ENCODE measurements around the gene LHX3. TPM values are rescaled to one million over a fixed set of nuclear protein-coding genes. Genes with fewer than 3 reads are reported as not detected.
"Not testable (repeated sequence)": the region's sequence is repeated elsewhere in the genome, so short reads cannot be mapped to it uniquely, and the experiment has no call there.

LHX3 gene
- total RNA-seq, 1 experiment from 2014 or later: not detected

DNA sequence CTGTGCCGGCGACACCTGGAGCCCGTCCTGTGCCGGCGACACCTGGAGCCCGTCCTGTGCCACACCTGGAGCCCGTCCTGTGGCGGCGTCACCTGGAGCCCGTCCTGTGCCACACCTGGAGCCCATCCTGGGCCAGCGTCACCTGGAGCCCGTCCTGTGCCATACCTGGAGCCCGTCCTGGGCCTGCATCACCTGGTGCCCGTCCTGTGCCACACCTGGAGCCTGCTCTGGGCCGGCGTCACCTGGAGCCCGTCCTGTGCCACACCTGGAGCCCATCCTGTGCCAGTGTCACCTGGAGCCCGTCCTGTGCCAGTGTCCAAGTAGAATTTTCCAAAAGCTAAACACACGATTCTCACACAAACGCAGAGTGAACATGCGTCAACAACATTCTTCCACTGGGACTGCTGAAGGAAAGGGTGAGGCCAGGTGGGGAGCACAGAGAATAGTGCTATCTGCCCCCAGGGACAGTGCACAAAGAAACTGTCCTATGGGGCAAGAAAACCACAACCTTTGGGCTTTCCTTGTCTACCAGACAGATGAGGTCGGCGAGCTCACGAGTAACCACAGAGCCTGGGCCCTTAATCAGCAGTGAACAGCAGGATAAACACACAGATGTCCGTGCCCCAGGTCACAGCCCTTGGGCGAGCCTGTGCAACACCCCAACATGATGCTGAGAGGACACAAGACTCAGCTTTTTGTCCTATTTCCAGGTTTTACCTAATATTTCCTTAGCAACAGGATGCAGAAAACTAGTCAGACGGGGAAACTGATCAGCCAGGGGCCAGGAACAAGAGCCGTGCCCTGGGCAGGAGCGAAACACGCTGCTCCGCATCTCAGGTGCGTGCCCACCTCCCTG is 32.8 kb upstream of the LHX3 start:
- H3K27me3 ChIP-seq (ENCODE audit: low read length): no peaks in the 10 kb centered on the region
- peaks cover 57% of the 10 kb centered on the region for H3K4me1 ChIP-seq (ENCODE audit: low read length)
- peaks cover 14% of the 10 kb centered on the region; the same call in 1 of the 2 replicates for H3K79me2 ChIP-seq (ENCODE audit: low read length)
- H2AFZ ChIP-seq (ENCODE audit: low read length): no peak overlapping the region
- peak overlapping the region; percentile 71 for H3K9ac ChIP-seq (ENCODE audit: low read length)
- H3K4me3 ChIP-seq (ENCODE audit: low read length): peak overlapping the region; percentile 63
- H3K9me2 ChIP-seq (replicated peaks; ENCODE audit: insufficient read depth, low read length): no peaks in the 10 kb centered on the region
- H3K9me3 ChIP-seq (ENCODE audit: low read length): no peaks in the 10 kb centered on the region
- peak overlapping the region; percentile 81 for H3K4me2 ChIP-seq (ENCODE audit: low read depth, low read length, poor library complexity, severe bottlenecking)
- peaks cover 19% of the 10 kb centered on the region for H3K36me3 ChIP-seq (ENCODE audit: insufficient read depth, low read length)
- DNase-seq: peak; percentile 80
- peak overlapping the region; percentile 93 for H3K27ac ChIP-seq (ENCODE audit: low read length)
- peaks cover 82% of the 10 kb centered on the region for H4K20me1 ChIP-seq (ENCODE audit: insufficient read depth, low read depth, low read length)

- H2AFZ ChIP-seq (ENCODE audit: low read length); H3K27ac ChIP-seq (ENCODE audit: low read length); H3K27me3 ChIP-seq (ENCODE audit: low read length); H3K9ac ChIP-seq (ENCODE audit: low read length); DNase-seq; H3K9me2 ChIP-seq (replicated peaks; ENCODE audit: insufficient read depth, low read length); H3K9me3 ChIP-seq (ENCODE audit: low read length); H3K79me2 ChIP-seq (ENCODE audit: low read length): not testable (repeated sequence)
- Histone ChIP-seq H3K4me3 (ENCODE audit: low read length) (0 out of 2 replicates have a peak overlapping the region, but pooled peaks have one; percentile 63), H3K36me3 (ENCODE audit: insufficient read depth, low read length) (peaks cover 18% of the 10 kb centered on the region), H3K4me1 (ENCODE audit: low read length) (peaks cover 47% of the 10 kb centered on the region), H3K4me2 (ENCODE audit: low read depth, low read length, poor library complexity, severe bottlenecking) (peak overlapping the region; percentile 81), H4K20me1 (ENCODE audit: insufficient read depth, low read depth, low read length) (peaks cover 82% of the 10 kb centered on the region)
Measured at GRCh38 chr9:136236471-136237410, 31.8 kb upstream of the LHX3 start.

GRCh38 chr9:136235709-136236455 is 31.0 kb upstream of the LHX3 start:
- H3K9ac ChIP-seq (ENCODE audit: low read length): no peak overlapping the region
- no peak overlapping the region for H3K4me2 ChIP-seq (ENCODE audit: low read depth, low read length, poor library complexity, severe bottlenecking)
- H3K27me3 ChIP-seq (ENCODE audit: low read length): no peaks in the 10 kb centered on the region
- H3K4me1 ChIP-seq (ENCODE audit: low read length): peaks cover 38% of the 10 kb centered on the region
- H4K20me1 ChIP-seq (ENCODE audit: insufficient read depth, low read depth, low read length): peaks cover 81% of the 10 kb centered on the region
- H3K79me2 ChIP-seq (ENCODE audit: low read length): 0 out of 2 replicates have a peak, but pooled peaks cover 4% of the 10 kb centered on the region
- H3K27ac ChIP-seq (ENCODE audit: low read length): no peak overlapping the region
- no peak overlapping the region for H3K4me3 ChIP-seq (ENCODE audit: low read length)
- DNase-seq: no peak
- peaks cover 12% of the 10 kb centered on the region for H3K36me3 ChIP-seq (ENCODE audit: insufficient read depth, low read length)
- H3K9me2 ChIP-seq (replicated peaks; ENCODE audit: insufficient read depth, low read length): no peaks in the 10 kb centered on the region
- H3K9me3 ChIP-seq (ENCODE audit: low read length): no peaks in the 10 kb centered on the region
- H2AFZ ChIP-seq (ENCODE audit: low read length): no peak overlapping the region

GRCh38 chr9:136235171-136235570 is 30.2 kb upstream of the LHX3 start:
- Histone ChIP-seq H4K20me1 (ENCODE audit: insufficient read depth, low read depth, low read length) (peaks cover 77% of the 10 kb centered on the region), H3K79me2 (ENCODE audit: low read length) (0 out of 2 replicates have a peak, but pooled peaks cover 4% of the 10 kb centered on the region), H3K27ac (ENCODE audit: low read length) (no peak overlapping the region), H3K9me3 (ENCODE audit: low read length) (no peaks in the 10 kb centered on the region), H3K4me1 (ENCODE audit: low read length) (peaks cover 31% of the 10 kb centered on the region), H2AFZ (ENCODE audit: low read length) (no peak overlapping the region), H3K27me3 (ENCODE audit: low read length) (no peaks in the 10 kb centered on the region), H3K9me2 (replicated peaks; ENCODE audit: insufficient read depth, low read length) (no peaks in the 10 kb centered on the region), H3K9ac (ENCODE audit: low read length) (no peak overlapping the region), H3K36me3 (ENCODE audit: insufficient read depth, low read length) (peaks cover 12% of the 10 kb centered on the region), H3K4me3 (ENCODE audit: low read length) (no peak overlapping the region), H3K4me2 (ENCODE audit: low read depth, low read length, poor library complexity, severe bottlenecking) (no peak overlapping the region)
- no peak for DNase-seq

DNA sequence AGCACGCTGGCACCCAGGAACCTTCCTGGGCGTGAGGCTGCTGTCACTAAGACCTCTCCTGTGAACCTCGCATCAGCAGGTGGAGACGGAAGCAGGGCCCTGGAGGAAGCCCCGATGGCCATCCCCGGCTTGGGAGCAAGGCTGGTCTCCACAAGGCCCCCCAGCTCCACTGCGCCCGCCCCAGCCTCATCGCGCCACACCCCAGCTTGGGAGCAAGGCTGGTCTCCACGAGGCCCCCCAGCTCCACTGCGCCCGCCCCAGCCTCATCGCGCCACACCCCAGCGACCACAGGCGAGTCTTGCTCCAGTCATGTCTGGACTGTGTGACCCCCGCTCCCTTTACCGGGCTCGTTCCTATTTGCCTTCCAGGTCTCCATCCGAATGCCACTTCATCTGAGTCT is 29.7 kb upstream of the LHX3 start:
- H3K9ac ChIP-seq (ENCODE audit: low read length): no peak overlapping the region
- H3K36me3 ChIP-seq (ENCODE audit: insufficient read depth, low read length): peaks cover 12% of the 10 kb centered on the region
- DNase-seq: no peak
- H2AFZ ChIP-seq (ENCODE audit: low read length): no peak overlapping the region
- no peak overlapping the region for H3K4me3 ChIP-seq (ENCODE audit: low read length)
- no peak overlapping the region for H3K4me2 ChIP-seq (ENCODE audit: low read depth, low read length, poor library complexity, severe bottlenecking)
- H4K20me1 ChIP-seq (ENCODE audit: insufficient read depth, low read depth, low read length): peaks cover 78% of the 10 kb centered on the region
- H3K79me2 ChIP-seq (ENCODE audit: low read length): 0 out of 2 replicates have a peak, but pooled peaks cover 4% of the 10 kb centered on the region
- H3K27me3 ChIP-seq (ENCODE audit: low read length): no peaks in the 10 kb centered on the region
- H3K9me2 ChIP-seq (replicated peaks; ENCODE audit: insufficient read depth, low read length): no peaks in the 10 kb centered on the region
- H3K4me1 ChIP-seq (ENCODE audit: low read length): peaks cover 25% of the 10 kb centered on the region
- no peak overlapping the region for H3K27ac ChIP-seq (ENCODE audit: low read length)
- no peaks in the 10 kb centered on the region for H3K9me3 ChIP-seq (ENCODE audit: low read length)

DNA sequence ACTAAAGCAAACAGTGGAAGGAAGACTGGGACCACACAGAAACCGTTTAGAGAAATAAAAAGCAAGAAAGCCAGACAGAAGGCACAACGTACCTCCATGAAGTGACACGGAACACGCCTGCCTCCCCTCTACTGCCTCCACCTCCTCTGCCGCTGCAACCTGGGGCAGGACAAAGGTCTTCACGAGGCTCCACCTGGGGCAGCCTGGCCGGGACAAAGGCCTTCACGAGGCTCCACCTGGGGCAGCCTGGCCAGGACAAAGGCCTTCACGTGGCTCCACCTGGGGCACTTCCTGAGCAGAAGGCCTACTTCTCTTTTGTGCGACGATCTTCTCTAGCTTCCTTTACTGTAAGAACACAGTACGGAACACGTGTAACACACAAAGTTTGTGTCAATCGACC is 28.9 kb upstream of the LHX3 start:
- Histone ChIP-seq H3K9ac (ENCODE audit: low read length) (no peak overlapping the region), H3K4me3 (ENCODE audit: low read length) (no peak overlapping the region), H3K4me2 (ENCODE audit: low read depth, low read length, poor library complexity, severe bottlenecking) (no peak overlapping the region), H3K27me3 (ENCODE audit: low read length) (no peaks in the 10 kb centered on the region), H3K9me3 (ENCODE audit: low read length) (no peaks in the 10 kb centered on the region), H3K36me3 (ENCODE audit: insufficient read depth, low read length) (peaks cover 12% of the 10 kb centered on the region), H4K20me1 (ENCODE audit: insufficient read depth, low read depth, low read length) (peaks cover 74% of the 10 kb centered on the region), H3K27ac (ENCODE audit: low read length) (no peak overlapping the region), H3K9me2 (replicated peaks; ENCODE audit: insufficient read depth, low read length) (no peaks in the 10 kb centered on the region), H3K4me1 (ENCODE audit: low read length) (peaks cover 18% of the 10 kb centered on the region), H2AFZ (ENCODE audit: low read length) (no peak overlapping the region), H3K79me2 (ENCODE audit: low read length) (0 out of 2 replicates have a peak, but pooled peaks cover 4% of the 10 kb centered on the region)
- DNase-seq: no peak

DNA sequence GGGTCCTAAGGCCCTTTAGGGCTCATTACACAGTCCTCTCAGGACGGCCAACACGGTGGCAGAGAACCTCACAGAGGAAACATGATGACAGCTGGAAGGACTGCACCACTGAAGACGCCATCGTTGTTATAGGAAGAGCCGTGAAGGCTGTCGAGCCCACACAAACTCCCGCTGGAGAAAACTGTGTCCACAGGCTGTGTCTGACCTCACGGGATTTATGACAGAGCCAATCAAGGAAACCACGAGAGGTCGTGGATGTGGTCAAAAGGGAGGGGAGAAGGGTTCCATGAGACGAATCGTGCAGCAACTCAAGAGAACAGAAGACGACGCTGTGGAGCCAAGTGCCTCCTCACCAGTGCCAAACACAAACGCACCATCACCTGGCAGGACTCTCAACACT is 28.5 kb upstream of the LHX3 start:
- H3K36me3 ChIP-seq (ENCODE audit: insufficient read depth, low read length): peaks cover 12% of the 10 kb centered on the region
- H3K9ac ChIP-seq (ENCODE audit: low read length): no peak overlapping the region
- H3K27me3 ChIP-seq (ENCODE audit: low read length): no peaks in the 10 kb centered on the region
- DNase-seq: no peak
- H3K27ac ChIP-seq (ENCODE audit: low read length): no peak overlapping the region
- H3K4me1 ChIP-seq (ENCODE audit: low read length): peaks cover 14% of the 10 kb centered on the region
- no peak overlapping the region for H3K4me2 ChIP-seq (ENCODE audit: low read depth, low read length, poor library complexity, severe bottlenecking)
- 0 out of 2 replicates have a peak, but pooled peaks cover 4% of the 10 kb centered on the region for H3K79me2 ChIP-seq (ENCODE audit: low read length)
- H3K4me3 ChIP-seq (ENCODE audit: low read length): no peak overlapping the region
- H3K9me2 ChIP-seq (replicated peaks; ENCODE audit: insufficient read depth, low read length): no peaks in the 10 kb centered on the region
- H4K20me1 ChIP-seq (ENCODE audit: insufficient read depth, low read depth, low read length): peaks cover 74% of the 10 kb centered on the region
- H2AFZ ChIP-seq (ENCODE audit: low read length): no peak overlapping the region
- H3K9me3 ChIP-seq (ENCODE audit: low read length): no peaks in the 10 kb centered on the region
